HG02870 (cell line): ENCODE measurements around the gene XAB2.

Experiments used
- ATAC-seq: cut with Tn5 transposase; IDR thresholded peaks from one replicate; pipeline ENCODE4 v1.9.1; 2021; ENCODE audit warnings: mild to moderate bottlenecking, moderate library complexity; ENCODE audit not compliant: unreplicated experiment

XAB2 gene

GRCh38 chr19:7612282-7613274 lies 16.8 kb downstream of the XAB2 start:
- no peak for ATAC-seq

DNA sequence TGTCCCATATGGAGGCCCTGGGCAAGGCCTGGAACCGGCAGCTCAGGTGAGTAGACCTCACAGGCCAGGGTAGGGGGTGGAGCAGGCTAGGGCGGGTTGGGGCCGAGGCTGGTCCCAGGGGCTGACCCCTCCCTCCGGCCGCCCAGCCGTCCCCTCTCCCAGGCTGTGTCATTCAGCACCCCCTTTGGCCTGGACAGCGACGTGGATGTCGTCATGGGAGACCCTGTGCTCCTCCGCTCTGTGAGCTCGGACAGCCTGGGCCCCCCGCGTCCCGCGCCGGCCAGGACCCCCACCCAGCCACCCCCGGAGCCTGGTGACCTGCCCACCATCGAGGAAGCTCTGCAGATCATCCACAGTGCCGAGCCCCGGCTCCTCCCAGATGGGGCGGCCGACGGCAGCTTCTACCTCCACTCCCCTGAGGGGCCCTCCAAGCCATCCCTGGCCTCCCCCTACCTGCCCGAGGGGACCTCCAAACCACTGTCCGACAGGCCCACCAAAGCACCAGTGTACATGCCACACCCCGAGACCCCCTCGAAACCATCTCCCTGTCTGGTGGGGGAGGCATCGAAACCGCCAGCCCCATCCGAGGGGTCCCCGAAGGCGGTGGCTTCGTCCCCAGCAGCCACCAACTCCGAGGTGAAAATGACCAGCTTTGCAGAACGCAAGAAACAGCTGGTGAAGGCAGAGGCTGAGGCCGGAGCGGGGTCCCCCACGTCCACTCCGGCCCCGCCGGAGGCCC lies 17.6 kb downstream of the XAB2 start:
- ATAC-seq, result no peak

- no peak for ATAC-seq
Observed at GRCh38 chr19:7610491-7611240, 18.7 kb downstream of the XAB2 start.

- no peak for ATAC-seq
Observed at GRCh38 chr19:7607874-7608560, 21.3 kb downstream of the XAB2 start.

GRCh38 chr19:7607212-7607873 lies 22.0 kb downstream of the XAB2 start:
- ATAC-seq, result no peak

GRCh38 chr19:7606289-7606688 lies 23.1 kb downstream of the XAB2 start:
- no peak for ATAC-seq

DNA sequence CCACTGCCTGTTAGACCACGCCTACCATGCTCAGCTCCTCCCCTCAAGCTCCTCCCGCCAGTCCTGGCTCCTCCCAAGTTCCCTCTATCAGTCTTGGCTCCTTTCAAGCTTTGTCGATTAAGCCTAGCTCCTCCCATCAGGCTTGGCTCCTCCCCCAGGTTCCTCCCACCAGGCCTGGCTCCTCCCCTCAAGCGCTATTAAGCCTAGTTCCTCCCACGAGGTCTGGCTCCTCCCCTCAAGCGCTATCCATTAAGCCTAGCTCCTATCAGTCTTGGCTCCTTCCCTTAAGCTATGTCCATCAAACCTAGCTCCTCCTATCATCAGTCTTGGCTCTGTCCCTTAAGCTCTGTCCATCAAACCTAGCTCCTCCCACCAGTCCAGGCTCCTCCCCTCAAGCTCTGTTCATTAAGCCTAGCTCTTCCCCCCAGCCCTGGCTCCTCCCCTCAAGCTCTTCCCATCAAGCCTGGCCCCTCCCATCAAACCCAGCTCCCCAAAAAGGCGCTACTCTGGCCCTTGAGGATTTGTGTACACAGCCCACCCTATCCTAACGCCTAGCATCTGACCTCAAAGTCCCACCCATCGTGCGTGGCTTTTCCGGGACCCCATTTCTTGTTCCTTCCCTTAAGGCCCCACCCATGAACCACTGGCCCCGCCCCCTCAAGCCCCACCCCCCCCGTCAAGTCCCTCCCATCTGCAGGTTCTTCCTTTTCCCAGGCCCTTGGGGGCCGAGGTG lies 23.7 kb downstream of the XAB2 start:
- no peak for ATAC-seq

DNA sequence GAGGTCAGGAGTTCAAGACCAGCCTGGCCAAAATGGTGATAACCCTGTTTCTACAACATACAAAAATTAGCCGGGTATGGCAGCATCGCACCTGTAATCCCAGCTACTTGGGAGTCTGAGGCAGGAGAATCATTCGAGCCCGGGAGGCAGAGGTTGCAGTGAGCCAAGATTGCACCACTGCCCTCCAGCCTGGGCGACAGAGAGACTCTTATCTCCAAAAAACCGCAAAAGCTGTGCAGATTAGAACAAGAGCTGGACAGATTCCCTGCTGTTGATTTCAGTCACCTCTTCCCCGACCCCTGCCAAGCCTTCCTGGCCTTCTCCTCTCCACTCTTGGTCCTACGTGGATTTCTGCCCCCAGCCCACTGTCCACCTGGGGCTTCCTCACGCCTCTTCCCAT lies 25.4 kb downstream of the XAB2 start:
- ATAC-seq, result no peak

DNA sequence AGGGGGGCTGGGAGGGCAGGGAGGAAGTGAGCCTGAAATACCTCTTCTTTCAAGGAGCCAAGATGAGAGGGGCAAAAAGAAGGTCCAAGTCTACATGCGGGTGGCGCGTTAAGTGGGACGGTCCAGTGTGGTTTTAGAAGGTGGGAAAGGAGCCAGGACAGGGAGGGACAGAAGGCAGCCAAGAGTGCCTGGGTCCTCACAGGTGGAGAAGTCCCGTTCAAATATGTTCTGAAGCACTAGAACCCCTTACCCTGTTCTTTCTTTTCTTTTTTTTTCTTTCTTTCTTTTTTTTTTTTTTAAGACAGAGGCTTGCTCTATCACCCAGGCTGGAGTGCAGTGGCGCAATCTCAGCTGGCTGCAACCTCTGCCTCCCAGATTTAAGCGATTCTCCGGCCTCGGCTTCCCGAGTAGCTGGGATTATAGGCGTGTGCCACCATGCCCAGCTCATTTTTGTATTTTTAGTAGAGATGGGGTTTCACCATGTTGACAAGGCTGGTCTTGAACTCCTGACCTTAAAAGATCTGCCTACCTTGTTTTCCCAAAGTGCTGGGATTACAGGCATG lies 26.3 kb downstream of the XAB2 start:
- no peak for ATAC-seq

GRCh38 chr19:7602240-7602934 lies 27.0 kb downstream of the XAB2 start:
- no peak for ATAC-seq

GRCh38 chr19:7600721-7601120 lies 28.6 kb downstream of the XAB2 start:
- ATAC-seq, result no peak

DNA sequence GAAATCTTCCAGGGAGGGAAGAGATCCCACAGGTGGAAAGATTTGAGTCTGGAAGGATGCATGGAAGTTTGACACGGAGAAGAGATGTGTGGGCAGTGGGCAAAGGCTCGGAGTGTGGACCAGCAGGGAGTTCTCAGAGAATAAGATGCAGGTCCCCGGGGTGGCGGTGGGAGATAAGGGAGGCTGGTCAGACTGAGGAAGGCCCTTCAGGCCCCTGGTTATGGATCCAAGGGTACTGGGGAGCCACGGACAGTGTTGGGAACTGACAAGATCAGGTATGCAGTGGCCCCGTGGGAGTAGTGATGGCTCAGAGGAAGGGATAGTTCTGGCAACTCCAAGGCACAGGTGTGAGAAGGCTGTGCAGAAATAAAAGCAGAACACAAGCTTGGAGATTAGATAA lies 31.2 kb downstream of the XAB2 start:
- no peak for ATAC-seq

- no peak for ATAC-seq
Observed at GRCh38 chr19:7597689-7598088, 31.7 kb downstream of the XAB2 start.

GRCh38 chr19:7596211-7596937 lies 33.0 kb downstream of the XAB2 start:
- ATAC-seq, result no peak

DNA sequence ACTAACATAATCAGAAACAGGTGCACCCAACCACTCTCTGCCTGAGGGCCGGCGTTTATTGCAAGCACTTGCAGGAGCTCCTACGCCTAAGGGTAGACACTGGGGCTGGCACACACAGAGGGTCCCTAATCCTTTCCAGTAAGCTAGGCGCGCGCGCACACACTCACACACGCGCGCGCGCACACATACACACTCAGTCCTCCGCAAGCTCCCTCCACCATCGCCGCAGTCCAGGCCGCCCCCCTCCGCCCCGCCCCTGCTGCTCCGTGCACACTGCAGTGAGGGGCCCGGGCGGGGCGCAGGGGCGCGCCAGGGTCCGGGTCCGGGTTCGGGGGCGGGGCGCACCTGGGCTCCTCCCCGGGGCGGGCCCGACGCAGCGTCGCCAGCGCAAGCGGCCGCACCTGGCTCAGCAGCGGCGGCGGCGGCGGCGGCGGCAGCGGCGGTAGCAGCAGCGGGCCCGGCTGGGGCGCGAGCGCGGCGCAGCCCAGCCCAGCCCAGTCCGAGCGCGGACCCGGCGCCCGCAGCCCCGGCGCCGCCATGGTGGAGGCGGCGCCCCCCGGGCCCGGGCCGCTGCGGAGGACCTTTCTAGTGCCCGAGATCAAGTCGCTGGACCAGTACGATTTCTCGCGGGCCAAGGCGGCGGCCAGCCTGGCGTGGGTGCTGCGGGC lies 33.7 kb downstream of the XAB2 start, which contains the start of gene CAMSAP3:
CAMSAP3 (plus strand) TSS at position 398 of the 668 bp plus-strand sequence; CDS start at position 538, 140 bp downstream.
- no peak for ATAC-seq

DNA sequence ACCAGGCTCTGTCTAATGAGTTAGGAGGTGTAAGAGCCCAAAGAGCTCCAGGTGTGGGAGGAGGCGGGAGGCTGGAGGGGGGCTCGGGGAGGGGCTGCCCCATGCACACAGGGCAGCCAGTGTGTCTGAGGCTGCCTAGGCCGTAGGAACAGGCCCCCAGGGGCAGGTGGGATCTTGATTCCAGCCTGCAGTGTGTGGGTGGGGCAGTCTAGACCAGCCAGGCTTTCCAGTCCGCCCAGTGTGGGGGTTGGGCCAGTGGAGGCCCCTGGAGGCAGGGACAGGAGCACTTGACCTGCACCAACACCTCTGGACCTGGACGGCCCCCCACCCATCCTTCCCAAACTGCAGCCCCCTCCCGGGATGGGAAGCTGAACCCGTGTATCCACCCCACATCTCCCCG lies 39.1 kb downstream of the XAB2 start:
- ATAC-seq, result no peak

DNA sequence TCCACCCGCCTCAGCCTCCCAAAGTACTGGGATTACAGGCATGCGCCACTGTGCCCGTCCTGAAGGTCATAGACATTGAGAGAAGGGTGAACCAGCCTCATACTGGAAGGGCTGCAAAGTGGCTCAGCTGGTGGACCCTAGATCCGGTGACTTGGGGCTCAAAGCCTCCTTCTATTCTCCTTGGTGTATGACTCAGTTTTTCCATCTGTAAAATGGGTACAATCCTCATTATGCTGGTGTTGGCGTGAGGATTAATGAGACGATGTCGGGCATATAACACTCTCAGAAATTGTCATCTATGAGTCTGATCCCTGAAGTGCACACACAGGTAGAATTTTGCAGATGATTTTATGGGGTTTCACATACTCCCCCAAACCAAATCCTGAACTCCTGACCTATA lies 39.5 kb downstream of the XAB2 start:
- no peak for ATAC-seq
